MM.1S (cell line): ENCODE results near the gene BCOR.

Experiments used
- CTCF ChIP-seq: fragments of 300-600 bp; sonication (generic); IDR thresholded peaks from 2 replicates; pipeline ENCODE4 v1.5.1; 2016; ENCODE audit warnings: antibody characterized with exemption, low read length, mixed read lengths
- EZH2 ChIP-seq: fragments of 300-600 bp; sonication (generic); optimal IDR thresholded peaks from 2 replicates; pipeline ENCODE3; 2017; ENCODE audit warnings: low read depth, mild to moderate bottlenecking, antibody characterized with exemption, low read length, mixed read lengths
- EZH2phosphoT487 ChIP-seq: fragments of 300-600 bp; sonication (generic); IDR thresholded peaks from 2 replicates; pipeline ENCODE4 v1.6.1; 2018; ENCODE audit warnings: antibody characterized with exemption, low read length

- no peak for TF ChIP-seq CTCF
- no peak for TF ChIP-seq EZH2
- no peak for TF ChIP-seq EZH2phosphoT487
Observed at GRCh38 chrX:40018041-40018440, 79.7 kb downstream of the BCOR start.
